Measurements from ENCODE around the gene CATSPERB. TPM values are rescaled to one million over a fixed set of nuclear protein-coding genes. Genes with fewer than 3 reads are reported as not detected.

The CATSPERB gene
- total and polyA plus RNA-seq, 2 experiments from 2014 or later: 0.27 to 0.38 TPM

GRCh38 chr14:91729756-91730155 is 2.1 kb downstream of the CATSPERB start:
- no peaks in the 10 kb centered on the region for H3K36me3 Mint-ChIP-seq (ENCODE audit: low read depth)
- Histone ChIP-seq H4K20me1 (replicated peaks; ENCODE audit: insufficient read depth) (no peaks in the 10 kb centered on the region), H3K27me3 (ENCODE audit: insufficient read depth) (no peaks in the 10 kb centered on the region), H2AFZ (no peak overlapping the region), H3K9me2 (ENCODE audit: insufficient read depth) (no peaks in the 10 kb centered on the region), H3K4me2 (no peak overlapping the region), H3K27ac (ENCODE audit: low read depth) (no peak overlapping the region), H3K36me3 (ENCODE audit: insufficient read depth) (no peaks in the 10 kb centered on the region), H3K4me3 (no peak overlapping the region), H3K4me1 (ENCODE audit: insufficient read depth) (no peaks in the 10 kb centered on the region), H3F3A (replicated peaks; ENCODE audit: low read depth) (no peaks in the 10 kb centered on the region), H3K79me2 (replicated peaks; ENCODE audit: insufficient read depth) (no peaks in the 10 kb centered on the region)
- DNase-seq (ENCODE audit: low spot score) (no peak), ATAC-seq (no peak)
- no peaks in the 10 kb centered on the region for H3K4me1 Mint-ChIP-seq
- no peak overlapping the region for H3K27ac Mint-ChIP-seq
- TF ChIP-seq ZNF114 (CRISPR knock-in tag; IDR thresholded peaks at IDR 0.05): no peak
- TF ChIP-seq EZH2 (IDR thresholded peaks at IDR 0.05; ENCODE audit: low read depth, unreplicated experiment): no peak
- no peak for TF ChIP-seq POLR2AphosphoS5 (IDR thresholded peaks at IDR 0.05; ENCODE audit: low read depth)
- no peak for TF ChIP-seq NANOG (IDR thresholded peaks at IDR 0.05; ENCODE audit: borderline replicate concordance)
- TF ChIP-seq REST (IDR thresholded peaks at IDR 0.05; ENCODE audit: unreplicated experiment): no peak
- no peak for TF ChIP-seq EZH2phosphoT487 (IDR thresholded peaks at IDR 0.05; ENCODE audit: unreplicated experiment)
- no peak for TF ChIP-seq JUNB (IDR thresholded peaks at IDR 0.05; ENCODE audit: unreplicated experiment)
- TF ChIP-seq STAT1 (IDR thresholded peaks at IDR 0.05; ENCODE audit: unreplicated experiment): no peak
- H3K4me3 Mint-ChIP-seq: no peak overlapping the region
- no peaks in the 10 kb centered on the region for H3K27me3 Mint-ChIP-seq (ENCODE audit: insufficient read depth, low read depth, poor library complexity)
- H3K9me3 Mint-ChIP-seq: no peaks in the 10 kb centered on the region; the same call in 2 of the 3 replicates

- Histone ChIP-seq H3K36me3 (ENCODE audit: insufficient read depth) (no peaks in the 10 kb centered on the region), H3K4me2 (no peak overlapping the region), H3K4me3 (no peak overlapping the region), H3K79me2 (replicated peaks; ENCODE audit: insufficient read depth) (no peaks in the 10 kb centered on the region), H3K27me3 (ENCODE audit: insufficient read depth) (no peaks in the 10 kb centered on the region), H3K27ac (ENCODE audit: low read depth) (no peak overlapping the region), H2AFZ (no peak overlapping the region), H4K20me1 (replicated peaks; ENCODE audit: insufficient read depth) (no peaks in the 10 kb centered on the region), H3K9me2 (ENCODE audit: insufficient read depth) (no peaks in the 10 kb centered on the region), H3F3A (replicated peaks; ENCODE audit: low read depth) (no peaks in the 10 kb centered on the region), H3K4me1 (ENCODE audit: insufficient read depth) (no peaks in the 10 kb centered on the region)
- Mint-ChIP-seq H3K27ac (no peak overlapping the region), H3K27me3 (ENCODE audit: insufficient read depth, low read depth, poor library complexity) (no peaks in the 10 kb centered on the region), H3K9me3 (no peaks in the 10 kb centered on the region; the same call in 2 of the 3 replicates), H3K36me3 (ENCODE audit: low read depth) (no peaks in the 10 kb centered on the region), H3K4me3 (no peak overlapping the region), H3K4me1 (no peaks in the 10 kb centered on the region)
- DNase-seq (ENCODE audit: low spot score): no peak
- ATAC-seq: no peak
- TF ChIP-seq NANOG (IDR thresholded peaks at IDR 0.05; ENCODE audit: borderline replicate concordance) (no peak), ZNF462 (CRISPR knock-in tag; IDR thresholded peaks at IDR 0.05) (no peak), STAT1 (IDR thresholded peaks at IDR 0.05; ENCODE audit: unreplicated experiment) (no peak), ZNF331 (CRISPR knock-in tag; IDR thresholded peaks at IDR 0.05; ENCODE audit: low read depth) (no peak), CTCF (conservative IDR thresholded peaks at IDR 0.05; ENCODE audit: low read depth in 2 of 2) (no peak), POLR2AphosphoS5 (IDR thresholded peaks at IDR 0.05; ENCODE audit: low read depth) (no peak)
Measured at GRCh38 chr14:91728616-91729183, 3.2 kb downstream of the CATSPERB start.

All from GM23338 (cell line).